NCI-H1105 (cell line): Measurements from ENCODE around the gene CDCP1.

Experiments
- DNase-seq: peaks from one replicate; lab custom pipeline; 2025; lab: John Stamatoyannopoulos, UW

CDCP1 gene

GRCh38 chr3:45139372-45140140, 6.6 kb downstream of the CDCP1 start:
- DNase-seq: no peak

GRCh38 chr3:45137656-45138181, 8.5 kb downstream of the CDCP1 start:
- DNase-seq: no peak

- DNase-seq: no peak
These were observed 10.2 kb downstream of the CDCP1 start for GRCh38 chr3:45135959-45136358.

DNA sequence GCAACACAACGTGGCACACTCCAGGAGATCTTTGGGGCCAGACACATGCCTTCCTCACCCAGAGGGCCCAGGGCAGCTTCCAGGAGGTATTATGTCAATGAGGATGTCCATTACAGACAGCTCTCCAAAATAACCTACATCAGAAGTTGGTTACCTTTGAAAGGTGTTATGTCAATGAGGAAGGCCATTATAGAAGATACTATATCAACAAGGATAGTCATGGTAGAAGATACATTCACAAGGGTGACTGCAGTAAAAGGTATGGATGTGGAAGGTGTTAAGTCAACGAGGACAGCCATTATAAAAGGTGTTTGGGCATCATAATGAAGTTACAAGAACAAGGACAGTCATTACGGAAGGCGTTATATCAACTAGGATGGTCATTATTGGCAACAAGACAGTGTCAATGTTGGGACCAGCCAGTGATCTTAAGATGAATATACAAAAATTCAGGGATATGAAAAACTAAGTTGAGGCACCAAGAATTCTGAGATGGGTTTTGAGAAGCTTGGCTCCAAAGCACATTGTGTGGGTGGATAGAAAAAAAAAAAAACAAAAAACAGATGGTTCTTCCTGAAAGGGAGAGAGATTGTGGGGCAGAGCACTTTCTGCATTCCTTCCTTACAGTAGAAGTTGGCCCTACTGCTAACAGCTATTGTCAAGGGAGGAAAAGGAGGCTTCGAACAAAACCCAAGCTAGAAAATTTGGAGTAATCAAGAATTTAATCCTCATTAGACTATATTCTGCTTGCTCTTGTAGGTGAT, 11.2 kb downstream of the CDCP1 start:
- no peak for DNase-seq

GRCh38 chr3:45132568-45133211, 13.5 kb downstream of the CDCP1 start:
- no peak for DNase-seq

DNA sequence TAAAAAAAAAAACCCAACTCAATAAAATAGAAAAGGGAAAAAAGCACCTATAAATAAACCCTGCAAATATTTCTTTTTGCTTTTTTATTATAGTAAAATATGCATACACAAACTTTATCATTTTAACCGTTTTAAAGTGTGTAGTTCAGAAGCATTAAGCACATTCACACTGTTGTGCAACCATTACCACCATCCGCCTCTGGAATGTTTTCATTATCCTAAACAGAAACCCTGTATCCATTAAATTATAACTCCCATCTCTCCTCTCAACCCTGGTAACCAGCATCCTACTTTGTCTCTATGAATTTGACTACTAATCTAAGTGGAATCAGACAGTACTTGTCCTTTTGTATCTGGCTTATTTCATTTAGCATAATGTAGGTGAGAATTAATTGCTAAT, 15.0 kb downstream of the CDCP1 start:
- no peak for DNase-seq

- DNase-seq: no peak
These were observed 15.7 kb downstream of the CDCP1 start for GRCh38 chr3:45130476-45130875.

- DNase-seq: no peak
These were observed 17.2 kb downstream of the CDCP1 start for GRCh38 chr3:45128950-45129349.

DNA sequence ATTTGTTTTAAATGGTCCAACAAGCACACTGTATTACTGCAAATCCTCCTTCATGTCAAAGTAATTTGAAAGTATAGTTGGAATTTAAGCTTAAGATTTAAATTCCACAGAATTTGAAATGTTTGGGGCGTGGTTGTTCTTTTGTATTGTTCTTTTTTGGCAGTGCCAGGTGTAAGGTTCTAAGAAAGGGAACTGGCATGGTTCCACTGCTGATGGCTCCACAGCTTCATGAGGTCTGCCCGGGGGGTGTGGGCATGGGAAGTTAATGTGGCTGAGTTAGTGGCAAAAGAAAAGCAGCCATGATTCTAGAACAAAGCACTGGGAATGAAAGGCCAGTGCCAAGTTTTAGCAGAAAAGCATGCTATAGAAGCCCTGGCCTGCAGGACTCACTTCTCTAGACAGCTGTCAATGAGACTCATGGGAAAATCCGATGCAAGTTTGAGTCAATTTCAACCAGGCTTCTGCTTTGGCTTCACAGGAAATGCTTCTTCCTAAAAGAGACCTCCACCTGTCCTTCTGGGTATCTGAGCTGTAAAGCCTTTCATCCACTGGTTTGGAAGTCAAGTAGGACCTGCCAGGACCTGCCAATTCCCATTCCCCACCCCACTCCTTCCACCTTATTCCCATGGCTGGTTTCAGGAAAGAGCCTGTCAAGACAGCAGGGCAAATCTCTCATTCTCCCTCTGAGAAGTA, 18.9 kb downstream of the CDCP1 start:
- DNase-seq: no peak

DNA sequence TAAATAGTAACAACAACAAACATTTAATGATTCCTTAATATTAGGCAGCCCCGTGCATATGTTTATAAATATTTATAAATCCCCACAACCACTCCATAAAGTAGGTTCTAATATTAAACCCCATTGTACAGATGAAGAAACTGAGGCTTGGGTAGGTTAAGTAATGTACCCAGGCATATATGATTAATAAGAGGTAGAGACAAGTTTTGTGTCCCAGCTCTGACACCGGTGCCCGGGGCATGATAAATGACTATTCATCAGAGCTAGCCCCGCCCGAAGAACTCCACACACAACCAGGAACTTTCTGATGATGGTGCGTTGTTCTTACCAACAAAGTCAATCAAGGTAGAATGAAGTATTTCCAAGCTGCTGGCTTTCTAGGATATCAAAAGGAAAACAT, 19.4 kb downstream of the CDCP1 start:
- no peak for DNase-seq

GRCh38 chr3:45125550-45126026, 20.6 kb downstream of the CDCP1 start:
- DNase-seq: no peak

DNA sequence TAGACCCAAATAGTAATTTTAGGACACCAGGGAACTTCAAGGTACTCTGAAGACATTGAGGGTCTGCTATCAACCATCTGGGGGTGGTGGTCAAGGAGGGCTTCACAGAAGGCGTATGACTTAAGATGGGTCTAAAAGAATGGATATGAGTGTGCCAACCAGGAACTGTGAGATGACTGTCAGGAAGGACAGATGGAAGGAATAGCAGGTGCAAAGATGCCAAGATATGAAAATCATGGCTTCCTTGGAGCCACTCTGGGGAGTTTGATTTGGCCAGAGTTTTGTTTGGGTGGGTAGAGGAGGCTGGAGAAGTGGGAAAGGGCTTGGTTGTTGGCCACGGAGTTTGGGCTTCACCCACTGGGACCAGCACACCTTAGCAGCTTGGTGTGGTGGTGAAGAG, 21.2 kb downstream of the CDCP1 start:
- DNase-seq: no peak

- no peak for DNase-seq
These were observed 21.8 kb downstream of the CDCP1 start for GRCh38 chr3:45124352-45124751.

DNA sequence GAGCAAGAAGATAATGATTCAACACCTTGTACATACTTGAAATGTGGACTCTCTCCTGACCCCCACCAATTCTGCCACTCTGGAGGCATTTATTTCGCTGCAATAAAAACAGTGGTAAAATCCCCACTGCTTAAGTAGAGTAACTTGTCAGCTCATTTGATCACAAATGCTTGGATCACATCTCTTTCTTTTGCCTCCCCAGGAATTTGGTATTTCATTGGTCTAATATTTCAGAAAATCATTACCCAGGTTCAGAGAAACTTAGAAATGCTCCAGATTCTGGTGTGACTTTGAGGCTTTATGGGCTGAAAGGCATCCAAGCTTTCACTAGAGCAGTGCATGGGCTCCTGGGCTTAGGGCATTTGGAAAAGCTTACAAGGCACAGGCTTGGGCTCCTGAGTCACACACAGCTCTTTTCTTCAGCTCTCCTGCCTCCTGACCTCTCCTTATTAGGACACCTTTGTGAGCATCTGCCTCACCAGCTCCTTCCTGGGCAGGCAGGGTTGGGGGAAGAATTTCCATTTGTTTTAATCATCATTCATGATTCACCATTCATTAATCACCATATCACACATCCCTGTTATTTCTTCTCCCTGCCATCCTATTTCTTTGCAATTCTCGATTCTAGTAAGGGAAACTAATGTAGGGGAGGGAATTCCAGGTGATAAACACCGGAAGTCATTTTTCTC, 22.5 kb downstream of the CDCP1 start:
- no peak for DNase-seq

- DNase-seq: no peak
These were observed 23.1 kb downstream of the CDCP1 start for GRCh38 chr3:45123030-45123429.

DNA sequence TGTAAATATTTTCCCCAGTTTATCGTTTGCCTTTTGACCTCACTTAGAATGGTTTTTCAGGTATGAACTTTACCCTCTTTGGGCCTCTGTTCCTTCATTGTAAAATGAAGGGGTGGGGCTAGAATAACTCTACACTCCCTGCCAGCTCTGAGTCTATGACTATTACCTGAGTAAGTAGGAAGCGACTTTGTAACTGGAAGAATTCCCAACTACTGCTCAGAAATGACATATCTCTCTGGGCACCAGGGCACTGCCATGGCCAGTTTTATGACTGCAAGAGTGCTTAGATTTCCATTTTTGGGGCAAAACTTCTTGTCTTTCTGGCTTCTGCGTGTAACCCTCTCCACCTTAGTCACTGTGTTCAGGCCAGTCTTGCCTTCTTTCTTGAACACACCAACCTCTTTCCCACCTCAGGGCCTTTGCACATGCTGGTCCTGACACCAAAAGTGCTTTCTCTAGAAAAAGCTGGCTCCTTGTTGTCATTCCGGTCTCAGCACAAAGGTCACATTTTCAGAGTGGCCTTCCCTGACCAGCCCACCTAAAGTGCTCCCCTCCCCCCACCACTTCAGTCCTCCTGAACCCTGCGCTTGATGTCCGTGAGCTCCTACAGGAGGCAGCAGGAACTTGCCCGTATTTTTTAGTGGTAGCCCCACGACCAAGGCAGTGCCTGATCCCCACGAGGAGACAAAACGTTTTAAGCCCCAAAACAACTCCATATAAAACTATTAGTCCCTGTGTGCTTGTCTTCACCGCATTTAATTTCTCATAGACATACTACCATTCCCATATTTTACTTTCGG, 25.6 kb downstream of the CDCP1 start:
- no peak for DNase-seq

GRCh38 chr3:45119824-45120358, 26.3 kb downstream of the CDCP1 start:
- no peak for DNase-seq

DNA sequence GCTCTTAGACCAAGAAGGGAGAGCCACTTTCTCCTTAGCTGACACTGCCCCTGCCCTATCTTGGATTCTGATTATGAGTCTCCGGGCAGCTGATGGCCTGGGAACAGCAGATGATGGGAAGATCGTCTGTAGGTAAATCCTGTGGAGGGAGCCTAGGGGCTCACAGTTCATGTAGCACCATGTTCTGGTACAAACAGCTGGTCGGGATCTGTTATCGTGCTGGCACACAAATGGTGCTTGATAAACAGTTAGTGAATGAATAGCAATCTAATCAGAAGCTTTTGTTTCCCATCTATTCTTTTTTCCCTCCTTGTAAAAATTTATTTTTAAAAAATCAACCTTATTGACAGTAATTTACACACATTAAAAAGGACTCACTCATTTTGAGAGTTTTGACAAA, 26.8 kb downstream of the CDCP1 start:
- DNase-seq: no peak

DNA sequence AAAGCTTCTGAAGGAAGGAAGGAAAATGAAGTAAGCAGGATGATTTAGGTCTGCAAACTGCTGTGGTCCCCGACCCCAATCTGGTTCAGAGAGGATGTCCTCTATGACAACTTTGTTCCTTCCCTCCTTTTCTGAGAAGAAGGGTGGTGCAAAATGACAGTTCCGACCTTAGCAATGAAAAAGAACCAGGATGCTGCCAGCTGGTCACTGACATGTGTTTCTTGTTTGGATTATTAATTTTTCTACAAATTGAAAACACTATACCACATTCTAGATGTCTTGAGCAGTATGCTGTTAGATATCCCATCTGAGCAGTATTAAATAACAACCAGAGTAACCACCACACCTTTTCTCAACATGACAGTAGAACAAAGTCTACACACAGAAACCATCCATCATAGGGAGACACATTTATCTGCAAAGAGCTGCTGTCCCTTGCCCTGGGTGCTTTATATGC, 27.5 kb downstream of the CDCP1 start:
- no peak for DNase-seq

GRCh38 chr3:45116350-45116749, 29.8 kb downstream of the CDCP1 start:
- DNase-seq: no peak
